ENCODE measurements around the gene KIF22.
A peak's percentile ranks its signal among the peaks of the same experiment; 100 is the strongest.

KIF22 gene

DNA sequence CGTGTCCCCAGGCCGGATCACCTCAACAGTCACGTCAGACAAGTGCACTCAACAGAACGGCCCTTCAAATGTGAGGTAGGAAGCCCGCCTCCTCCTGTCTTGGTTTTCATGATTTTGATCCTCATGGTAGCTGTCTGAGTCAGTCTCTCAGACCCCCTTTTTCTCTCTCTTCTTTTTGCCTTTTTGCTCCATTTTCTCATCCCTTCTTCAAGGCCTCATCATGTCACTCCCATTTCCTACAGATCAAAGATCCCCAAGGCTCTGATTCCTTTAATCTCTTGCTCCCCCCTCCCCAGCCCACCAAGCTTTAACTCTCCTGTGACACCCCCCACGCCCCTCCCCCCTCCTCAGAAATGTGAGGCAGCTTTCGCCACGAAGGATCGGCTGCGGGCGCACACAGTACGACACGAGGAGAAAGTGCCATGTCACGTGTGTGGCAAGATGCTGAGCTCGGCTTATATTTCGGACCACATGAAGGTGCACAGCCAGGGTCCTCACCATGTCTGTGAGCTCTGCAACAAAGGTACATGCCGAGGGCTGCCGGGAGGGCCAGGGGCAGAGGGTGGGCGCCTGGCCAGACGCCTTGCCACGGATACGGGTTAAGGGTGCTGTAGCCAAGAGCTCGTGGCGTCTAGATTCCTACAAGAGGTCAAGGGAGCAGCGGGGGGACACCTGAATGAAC lies 17.8 kb downstream of the KIF22 start:
- H3K36me3 ChIP-seq (ENCODE audit: control insufficient read depth, insufficient read depth, low read length), result peaks cover 15% of the 10 kb centered on the region

DNA sequence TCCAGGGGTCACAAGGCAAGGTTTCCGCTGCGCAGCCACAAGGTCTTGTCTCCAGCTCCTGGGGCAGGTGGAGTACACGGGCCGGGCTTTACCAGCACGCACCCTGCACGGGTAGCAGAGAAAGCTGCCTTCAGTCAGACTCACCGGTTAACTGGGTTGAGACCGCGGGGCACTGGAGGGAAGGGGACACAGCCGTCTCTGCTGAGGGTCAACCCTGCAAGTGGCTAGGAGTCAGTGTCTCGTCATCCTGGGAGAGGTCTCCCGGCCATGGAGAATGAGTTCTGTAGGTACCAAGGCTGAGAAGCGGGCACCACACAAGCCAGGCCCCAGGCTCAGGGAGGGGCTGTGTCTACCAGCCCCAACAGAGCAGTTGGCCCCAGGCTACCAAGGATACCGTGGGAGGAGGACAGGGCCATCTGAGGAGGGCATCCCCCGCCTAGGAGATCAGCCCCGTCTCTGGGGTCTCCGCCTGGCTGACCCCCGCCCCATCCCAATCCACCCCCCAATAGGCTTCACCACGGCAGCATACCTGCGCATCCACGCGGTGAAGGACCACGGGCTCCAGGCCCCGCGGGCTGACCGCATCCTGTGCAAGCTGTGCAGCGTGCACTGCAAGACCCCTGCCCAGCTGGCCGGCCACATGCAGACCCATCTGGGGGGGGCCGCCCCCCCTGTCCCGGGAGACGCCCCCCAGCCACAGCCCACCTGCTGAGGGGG lies 18.6 kb downstream of the KIF22 start:
- no peak for TF ChIP-seq CTCF (IDR thresholded peaks at IDR 0.05; ENCODE audit: insufficient read depth, low read length, poor library complexity, severe bottlenecking)
- Histone ChIP-seq H3K4me3 (replicated peaks; ENCODE audit: low read depth, low read length) (peak overlapping the region; percentile 86), H3K27me3 (replicated peaks; ENCODE audit: control insufficient read depth, insufficient read depth, low read length) (no peaks in the 10 kb centered on the region), H3K36me3 (ENCODE audit: control insufficient read depth, insufficient read depth, low read length) (peaks cover 15% of the 10 kb centered on the region)
- no peak for DNase-seq (ENCODE audit: extremely low read depth, insufficient read length)

More for the DNA sequence above, 17.8 kb downstream of the KIF22 start:
- no peak for TF ChIP-seq CTCF (IDR thresholded peaks at IDR 0.05; ENCODE audit: insufficient read depth, low read length, poor library complexity, severe bottlenecking)
- DNase-seq (ENCODE audit: extremely low read depth, insufficient read length), result no peak
- Histone ChIP-seq H3K4me3 (replicated peaks; ENCODE audit: low read depth, low read length) (peak overlapping the region; percentile 86), H3K27me3 (replicated peaks; ENCODE audit: control insufficient read depth, insufficient read depth, low read length) (no peaks in the 10 kb centered on the region)

GRCh38 chr16:29809850-29810698 lies 19.5 kb downstream of the KIF22 start:
- no peaks in the 10 kb centered on the region for H3K27me3 ChIP-seq (replicated peaks; ENCODE audit: control insufficient read depth, insufficient read depth, low read length)
- no peak for DNase-seq (ENCODE audit: extremely low read depth, insufficient read length)
- TF ChIP-seq CTCF (IDR thresholded peaks at IDR 0.05; ENCODE audit: insufficient read depth, low read length, poor library complexity, severe bottlenecking), result no peak
- H3K36me3 ChIP-seq (ENCODE audit: control insufficient read depth, insufficient read depth, low read length), result peaks cover 15% of the 10 kb centered on the region
- H3K4me3 ChIP-seq (replicated peaks; ENCODE audit: low read depth, low read length), result peak overlapping the region; percentile 35; the same call in 1 of the 2 replicates

DNA sequence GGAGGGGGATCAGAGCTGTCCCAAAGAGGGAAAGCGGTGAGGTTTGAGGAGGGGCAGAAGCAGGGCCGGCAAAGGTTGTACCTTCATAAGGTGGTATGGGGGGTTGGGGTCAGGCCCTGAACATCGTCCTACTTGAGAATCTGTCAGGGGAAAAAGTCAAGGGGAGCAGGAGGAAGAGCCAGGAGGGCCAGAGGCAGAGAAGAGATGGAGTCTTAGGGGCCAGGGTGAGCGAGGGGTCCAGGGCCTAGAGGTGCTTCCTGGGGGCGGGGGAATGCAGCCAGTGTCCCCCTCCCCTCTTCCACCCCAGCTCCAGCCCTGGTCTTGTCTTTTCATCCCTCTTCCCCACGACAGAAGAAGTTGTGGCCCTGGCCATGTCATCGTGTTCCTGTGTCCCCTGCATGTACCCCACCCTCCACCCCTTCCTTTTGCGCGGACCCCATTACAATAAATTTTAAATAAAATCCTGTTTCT lies 20.2 kb downstream of the KIF22 start:
- DNase-seq (ENCODE audit: extremely low read depth, insufficient read length), result no peak
- Histone ChIP-seq H3K36me3 (ENCODE audit: control insufficient read depth, insufficient read depth, low read length) (peaks cover 15% of the 10 kb centered on the region), H3K4me3 (replicated peaks; ENCODE audit: low read depth, low read length) (peak overlapping the region; percentile 54), H3K27me3 (replicated peaks; ENCODE audit: control insufficient read depth, insufficient read depth, low read length) (no peaks in the 10 kb centered on the region)
- no peak for TF ChIP-seq CTCF (IDR thresholded peaks at IDR 0.05; ENCODE audit: insufficient read depth, low read length, poor library complexity, severe bottlenecking)

DNA sequence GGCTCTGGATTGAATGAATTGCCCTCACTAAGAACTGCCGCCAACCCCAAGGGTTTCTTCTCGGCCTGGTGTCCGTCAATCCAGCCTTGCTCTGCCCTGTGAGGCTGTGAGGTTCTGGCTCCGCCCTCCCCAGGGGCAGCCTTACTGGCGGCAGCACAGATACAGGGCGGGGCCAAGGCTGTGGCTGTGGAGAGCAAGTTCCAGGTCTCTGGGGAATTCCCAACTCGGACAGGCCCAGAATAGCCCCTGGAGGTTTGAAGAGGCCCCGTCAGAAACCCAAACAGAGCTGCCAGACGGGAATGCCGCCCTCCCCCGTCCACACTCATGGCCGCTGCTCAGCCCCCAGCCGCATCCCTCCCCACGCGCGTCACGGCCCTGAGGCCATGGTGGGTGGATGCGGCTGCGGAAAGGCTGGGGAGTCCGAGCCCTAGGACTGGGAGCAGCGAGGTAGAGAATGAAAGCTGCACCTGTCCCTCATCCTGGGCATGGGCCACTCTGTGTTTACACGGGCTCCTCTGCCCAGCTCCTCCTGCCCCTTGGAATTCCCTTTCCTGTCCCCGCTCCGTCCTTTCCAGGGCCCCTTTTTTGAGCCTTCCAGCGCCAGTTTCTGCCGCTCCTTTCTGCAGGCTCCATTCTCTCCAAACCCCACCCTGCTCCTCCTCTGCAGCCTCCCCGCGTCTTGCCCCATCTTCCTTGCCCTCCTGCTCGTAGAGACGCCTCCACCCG lies 20.8 kb downstream of the KIF22 start:
- no peak for TF ChIP-seq CTCF (IDR thresholded peaks at IDR 0.05; ENCODE audit: insufficient read depth, low read length, poor library complexity, severe bottlenecking)
- H3K27me3 ChIP-seq (replicated peaks; ENCODE audit: control insufficient read depth, insufficient read depth, low read length), result no peaks in the 10 kb centered on the region
- peak overlapping the region; percentile 54 for H3K4me3 ChIP-seq (replicated peaks; ENCODE audit: low read depth, low read length)
- DNase-seq (ENCODE audit: extremely low read depth, insufficient read length), result peak; percentile 77
- peaks cover 15% of the 10 kb centered on the region for H3K36me3 ChIP-seq (ENCODE audit: control insufficient read depth, insufficient read depth, low read length)

All from GM06990 (cell line).